IMR-90 (cell line): ENCODE data around the gene RNH1. TPM values are rescaled to one million over a fixed set of nuclear protein-coding genes. Genes with fewer than 3 reads are reported as not detected.

Source experiments
- ATAC-seq: fragments of 200-7000 bp; cut with Tn5 transposase; 2 replicates; pipeline ENCODE4 v1.9.1; 2020; ENCODE audit warnings: low read depth, mild to moderate bottlenecking, moderate library complexity
- BruUV-seq: library from RNA; stranded (reverse); fragments of 400-500 nt; replicated peaks from 2 replicates; lab custom pipeline; 2021; lab: Mats Ljungman, UMichigan
- CTCF ChIA-PET: fragments of 300-600 bp; formaldehyde crosslinking; extraction: SDS; loops from one replicate; lab custom pipeline; 2021; ENCODE audit warnings: antibody characterized with exemption; lab: Yijun Ruan, JAX
- POLR2A ChIA-PET: fragments of 300-600 bp; sonication (Branson Sonifier 250); formaldehyde crosslinking; loops from one replicate; lab custom pipeline; 2022; ENCODE audit warnings: antibody characterized with exemption; ENCODE audit not compliant: unreplicated experiment; lab: Charles Lee
- DNase-seq: peaks from one replicate; pipeline ENCODE4 v3.0.0; 2013
- H2AFZ ChIP-seq: replicated peaks from 2 replicates; pipeline ENCODE3; 2013; ENCODE audit warnings: low read length, mild to moderate bottlenecking; ENCODE audit not compliant: poor library complexity
- H2AK5ac ChIP-seq: 2 replicates; pipeline ENCODE4 v1.6.1; 2013; ENCODE audit warnings: low read depth, low read length, inconsistent platforms
- H2AK9ac ChIP-seq: replicated peaks from 2 replicates; pipeline ENCODE3; 2013; ENCODE audit warnings: mild to moderate bottlenecking, low read depth, low read length, moderate library complexity; ENCODE audit not compliant: poor library complexity
- H2BK120ac ChIP-seq: 2 replicates; pipeline ENCODE4 v1.6.1; 2013; ENCODE audit warnings: low read depth, low read length, inconsistent platforms
- H2BK15ac ChIP-seq: 3 replicates; pipeline ENCODE4 v1.6.1; 2013; ENCODE audit warnings: low read depth, low read length, inconsistent platforms
- H2BK20ac ChIP-seq: 2 replicates; pipeline ENCODE4 v1.6.1; 2013; ENCODE audit warnings: low read depth, mild to moderate bottlenecking, inconsistent platforms, low read length, moderate library complexity
- H2BK5ac ChIP-seq: 2 replicates; pipeline ENCODE4 v1.6.1; 2013; ENCODE audit warnings: mild to moderate bottlenecking, low read depth, low read length, inconsistent platforms; ENCODE audit not compliant: poor library complexity, severe bottlenecking
- H3K14ac ChIP-seq: replicated peaks from 2 replicates; pipeline ENCODE4 v1.6.1; 2013; ENCODE audit warnings: low read depth, low read length, inconsistent platforms
- H3K18ac ChIP-seq: 2 replicates; pipeline ENCODE4 v1.6.1; 2013; ENCODE audit warnings: low read depth, low read length, control low read depth
- H3K23ac ChIP-seq: 2 replicates; pipeline ENCODE4 v1.6.1; 2013; ENCODE audit warnings: low read depth, low read length, inconsistent platforms
- H3K27ac ChIP-seq: 2 replicates; pipeline ENCODE4 v1.5.1; 2013; ENCODE audit warnings: mild to moderate bottlenecking, control low read depth, low read length; ENCODE audit not compliant: insufficient read depth
- H3K27me3 ChIP-seq: 2 replicates; pipeline ENCODE4 v1.6.1; 2013; ENCODE audit warnings: low read length; ENCODE audit not compliant: control insufficient read depth, insufficient read depth
- H3K36me3 ChIP-seq: 2 replicates; pipeline ENCODE4 v1.6.1; 2013; ENCODE audit warnings: low read length, mixed read lengths; ENCODE audit not compliant: control insufficient read depth, insufficient read depth
- H3K4ac ChIP-seq: 2 replicates; pipeline ENCODE4 v1.6.1; 2013; ENCODE audit warnings: low read depth, low read length, inconsistent platforms
- H3K4me1 ChIP-seq: 2 replicates; pipeline ENCODE4 v1.6.1; 2013; ENCODE audit warnings: low read length, mixed read lengths; ENCODE audit not compliant: control insufficient read depth, insufficient read depth
- H3K4me2 ChIP-seq: 2 replicates; pipeline ENCODE4 v1.6.1; 2013; ENCODE audit warnings: low read depth, mild to moderate bottlenecking, control low read depth, low read length, moderate library complexity
- H3K4me3 ChIP-seq: 2 replicates; pipeline ENCODE4 v1.5.1; 2013; ENCODE audit warnings: low read depth, mild to moderate bottlenecking, control low read depth, low read length, moderate library complexity; ENCODE audit not compliant: insufficient read depth
- H3K56ac ChIP-seq: 2 replicates; pipeline ENCODE4 v1.6.1; 2013; ENCODE audit warnings: low read length, inconsistent platforms; ENCODE audit not compliant: insufficient read depth; ENCODE audit errors: extremely low read depth
- H3K79me1 ChIP-seq, 2 experiments: 2 replicates each; pipeline ENCODE4 v1.6.1; 2013; ENCODE audit warnings: low read length in 2 of 2, inconsistent platforms in 1 of 2, low read depth in 1 of 2
- H3K9ac ChIP-seq: 2 replicates; pipeline ENCODE4 v1.6.1; 2013; ENCODE audit warnings: low read depth, low read length, control low read depth
- H3K9me1 ChIP-seq: 2 replicates; pipeline ENCODE4 v1.6.1; 2013; ENCODE audit warnings: low read length, inconsistent platforms; ENCODE audit not compliant: insufficient read depth
- H3K9me3 ChIP-seq: 2 replicates; pipeline ENCODE4 v1.6.1; 2013; ENCODE audit warnings: low read length; ENCODE audit not compliant: control insufficient read depth, insufficient read depth
- H4K20me1 ChIP-seq: 2 replicates; pipeline ENCODE4 v1.6.1; 2013; ENCODE audit warnings: low read length, inconsistent platforms; ENCODE audit not compliant: insufficient read depth
- H4K5ac ChIP-seq: 2 replicates; pipeline ENCODE4 v1.6.1; 2013; ENCODE audit warnings: mild to moderate bottlenecking, low read depth, low read length, control low read depth
- H4K8ac ChIP-seq, 2 experiments: 2 replicates each; pipeline ENCODE4 v1.6.1; 2013; ENCODE audit warnings: low read depth in 2 of 2, low read length in 2 of 2, control low read depth in 1 of 2, inconsistent platforms in 1 of 2
- H4K91ac ChIP-seq: 2 replicates; pipeline ENCODE4 v1.6.1; 2013; ENCODE audit warnings: low read depth, low read length, inconsistent platforms; ENCODE audit not compliant: insufficient read depth
- BHLHE40 ChIP-seq: fragments of 150-350 bp; IDR thresholded peaks from 2 replicates; pipeline ENCODE4 v1.6.1; 2016; ENCODE audit warnings: mild to moderate bottlenecking, low read depth, low read length
- CEBPB ChIP-seq: IDR thresholded peaks from 2 replicates; pipeline ENCODE4 v1.6.1; 2012; ENCODE audit warnings: low read depth, low read length, improper control_type of control experiment
- CTCF ChIP-seq: conservative IDR thresholded peaks from 2 replicates; pipeline ENCODE4 v1.5.1; 2012; ENCODE audit warnings: mild to moderate bottlenecking, low read depth, low read length, improper control_type of control experiment
- ELK1 ChIP-seq: fragments of 150-350 bp; IDR thresholded peaks from 2 replicates; pipeline ENCODE4 v1.6.1; 2016; ENCODE audit warnings: low read depth, mild to moderate bottlenecking, low read length, moderate library complexity, borderline replicate concordance
- FOS ChIP-seq: fragments of 150-350 bp; IDR thresholded peaks from 2 replicates; pipeline ENCODE4 v1.6.1; 2016; ENCODE audit warnings: low read depth, low read length
- MAFK ChIP-seq: IDR thresholded peaks from 2 replicates; pipeline ENCODE4 v1.6.1; 2012; ENCODE audit warnings: low read depth, low read length, improper control_type of control experiment
- MAZ ChIP-seq: IDR thresholded peaks from 2 replicates; pipeline ENCODE4 v1.6.1; 2012; ENCODE audit warnings: low read depth, mild to moderate bottlenecking, low read length, improper control_type of control experiment, moderate library complexity, borderline replicate concordance
- MXI1 ChIP-seq: IDR thresholded peaks from 2 replicates; pipeline ENCODE4 v1.6.1; 2012; ENCODE audit warnings: low read depth, mild to moderate bottlenecking, low read length, moderate library complexity, borderline replicate concordance
- NFE2L2 ChIP-seq: fragments of 150-350 bp; IDR thresholded peaks from 2 replicates; pipeline ENCODE4 v1.6.1; 2016; ENCODE audit warnings: low read depth, mild to moderate bottlenecking, low read length
- POLR2A ChIP-seq: IDR thresholded peaks from 2 replicates; pipeline ENCODE4 v1.6.1; 2012; ENCODE audit warnings: mild to moderate bottlenecking, low read depth, low read length
- RAD21 ChIP-seq: IDR thresholded peaks from 2 replicates; pipeline ENCODE4 v1.6.1; 2012; ENCODE audit warnings: low read length, improper control_type of control experiment
- RCOR1 ChIP-seq: IDR thresholded peaks from 2 replicates; pipeline ENCODE4 v1.6.1; 2012; ENCODE audit warnings: mild to moderate bottlenecking, low read length, improper control_type of control experiment; ENCODE audit not compliant: insufficient replicate concordance
- RFX5 ChIP-seq: IDR thresholded peaks from 2 replicates; pipeline ENCODE4 v1.8.0; 2012; ENCODE audit warnings: low read depth, mild to moderate bottlenecking, low read length, moderate library complexity
- SMC3 ChIP-seq: fragments of 150-350 bp; IDR thresholded peaks from 2 replicates; pipeline ENCODE4 v1.6.1; 2016; ENCODE audit warnings: low read depth, mild to moderate bottlenecking, antibody characterized with exemption, low read length, moderate library complexity
- USF2 ChIP-seq: fragments of 150-350 bp; IDR thresholded peaks from 2 replicates; pipeline ENCODE4 v1.6.1; 2017; ENCODE audit warnings: mild to moderate bottlenecking, antibody characterized with exemption, low read length, low read depth
- WGBS, 2 experiments: methylation state at CpG; one replicate each; pipeline versions ENCODE4 v1.1.5 to v1.1.7; 2013; ENCODE audit warnings: missing lambda C conversion rate in 2 of 2; ENCODE audit not compliant: insufficient read length in 1 of 2; ENCODE audit errors: extremely low coverage in 2 of 2; 5-methylcytosine and 5-hydroxymethylcytosine counted together
- dilution Hi-C: fragments of 300-500 bp; cut with HindIII; formaldehyde crosslinking; loops from one replicate; pipeline ENCODE4 v1.14.3; 2018; ENCODE audit warnings: low sequenced_read_pairs; ENCODE audit not compliant: unreplicated experiment
- in situ Hi-C: fragments of 300-500 bp; cut with MboI; formaldehyde crosslinking; loops from 3 replicates; pipeline ENCODE4 v1.14.3; 2019; ENCODE audit warnings: low sequenced_read_pairs, inconsistent platforms, mixed read lengths
- intact Hi-C: fragments of 100-400 bp; cut with micrococcal nuclease; formaldehyde crosslinking; loops from 2 replicates; pipeline ENCODE4 v1.10.0; 2022
- polyA plus RNA-seq, 3 experiments: library from polyadenylated mRNA; depleted of rRNA; stranded (reverse); fragments of >200 nt; gene quantifications; 2 replicates each; pipeline ENCODE4 v1.2.3, GENCODE V29; 2012; ENCODE audit warnings: low replicate concordance in 1 of 3
- total RNA-seq: library from RNA; depleted of rRNA; stranded (reverse); fragments of >200 nt; gene quantifications from 2 replicates; pipeline ENCODE4 v1.2.3, GENCODE V29; 2012

The RNH1 gene
- total and polyA plus RNA-seq, 2 of the 4 experiments (the other 2 are of a cell fraction) = 138 to 247 TPM

GRCh38 chr11:539971-540481, 33.0 kb upstream of the RNH1 start:
- in situ Hi-C loops = no loop called here
- H4K91ac ChIP-seq = no peak overlapping the region
- H4K5ac ChIP-seq = no peak overlapping the region
- DNase-seq = no peak
- H4K20me1 ChIP-seq = no peaks in the 10 kb centered on the region; the same call in 1 of the 2 replicates
- no peak overlapping the region for H2BK15ac ChIP-seq
- POLR2A ChIA-PET = no interaction called here
- no peak overlapping the region for H3K56ac ChIP-seq
- H3K27me3 ChIP-seq = no peaks in the 10 kb centered on the region
- H3K9me3 ChIP-seq = no peaks in the 10 kb centered on the region
- WGBS, 2 experiments = 86% methylated on average over 1 of the region's 8 CpGs; no CpG with 5 or more reads in 1 of the 2 experiments
- no TSS peak for BruUV-seq
- peaks cover 3% of the 10 kb centered on the region; the same call in 1 of the 2 replicates for H3K9me1 ChIP-seq
- no peak overlapping the region for H2BK20ac ChIP-seq
- no peak overlapping the region for H3K23ac ChIP-seq
- no peak overlapping the region for H3K18ac ChIP-seq
- H3K4me1 ChIP-seq = peaks cover 10% of the 10 kb centered on the region
- H2AK5ac ChIP-seq = no peak overlapping the region
- H3K27ac ChIP-seq = no peak overlapping the region
- CTCF ChIA-PET = no interaction called here
- no peak overlapping the region for H3K4me2 ChIP-seq
- H2BK120ac ChIP-seq = no peak overlapping the region
- H3K14ac ChIP-seq = no peak overlapping the region
- H2AFZ ChIP-seq = no peak overlapping the region
- H3K4me3 ChIP-seq = no peak overlapping the region
- peaks cover 1% of the 10 kb centered on the region; the same call in 1 of the 2 replicates for H3K36me3 ChIP-seq
- intact Hi-C loops = no loop called here
- H4K8ac ChIP-seq = no peak overlapping the region
- no peak overlapping the region for H3K4ac ChIP-seq
- dilution Hi-C loops = no loop called here
- no peak overlapping the region for H2AK9ac ChIP-seq
- no peak overlapping the region for H3K9ac ChIP-seq
- peaks cover 0 to 3% of the 10 kb centered on the region in 2 experiments; a peak in 1 of 4 replicates for H3K79me1 ChIP-seq
- TF ChIP-seq USF2 (no peak), POLR2A (no peak), RFX5 (no peak), CEBPB (no peak), SMC3 (no peak), RAD21 (no peak), ELK1 (no peak), BHLHE40 (no peak), RCOR1 (no peak), MAFK (no peak), CTCF (no peak), MXI1 (no peak), MAZ (no peak), FOS (no peak), NFE2L2 (no peak)
- no peak for ATAC-seq
- H2BK5ac ChIP-seq = no peak overlapping the region
